NCI-H2029 (cell line): ENCODE results near the gene MMP19.
"Not testable (repeated sequence)": the region's sequence is repeated elsewhere in the genome, so short reads cannot be mapped to it uniquely, and the experiment has no call there.

Source experiments
- DNase-seq: peaks from one replicate; lab custom pipeline; 2025; lab: John Stamatoyannopoulos, UW

Gene MMP19

GRCh38 chr12:55842681-55843429 is at the start of gene MMP19:
Gene MMP19 (minus strand): TSS chr12:55842936. CDS start chr12:55842830, 106 bp downstream.
- DNase-seq: no peak

- no peak for DNase-seq
Measured at GRCh38 chr12:55891310-55891709, 48.6 kb upstream of the MMP19 start.

GRCh38 chr12:55885113-55885512 is 42.4 kb upstream of the MMP19 start:
- no peak for DNase-seq

- DNase-seq: no peak
Measured at GRCh38 chr12:55877824-55878223, 35.1 kb upstream of the MMP19 start.

GRCh38 chr12:55875704-55876467 is 33.1 kb upstream of the MMP19 start:
- no peak for DNase-seq

GRCh38 chr12:55874443-55874842 is 31.7 kb upstream of the MMP19 start:
- DNase-seq: no peak

- DNase-seq: not testable (repeated sequence)
Measured at GRCh38 chr12:55866454-55867004, 23.8 kb upstream of the MMP19 start.

GRCh38 chr12:55865327-55865726 is 22.6 kb upstream of the MMP19 start:
- DNase-seq: no peak

GRCh38 chr12:55862931-55863330 is 20.2 kb upstream of the MMP19 start:
- not testable (repeated sequence) for DNase-seq

- DNase-seq: no peak
Measured at GRCh38 chr12:55862286-55862685, 19.6 kb upstream of the MMP19 start.

- no peak for DNase-seq
Measured at GRCh38 chr12:55861871-55862270, 19.1 kb upstream of the MMP19 start.

GRCh38 chr12:55861396-55861795 is 18.7 kb upstream of the MMP19 start:
- DNase-seq: no peak

- DNase-seq: no peak
Measured at GRCh38 chr12:55852740-55853139, 10.0 kb upstream of the MMP19 start.

GRCh38 chr12:55850893-55851292 is 8.2 kb upstream of the MMP19 start:
- DNase-seq: no peak

GRCh38 chr12:55850401-55850800 is 7.7 kb upstream of the MMP19 start:
- no peak for DNase-seq

- DNase-seq: no peak
Measured at GRCh38 chr12:55849616-55850343, 7.0 kb upstream of the MMP19 start.

GRCh38 chr12:55847603-55848291 is 5.0 kb upstream of the MMP19 start:
- DNase-seq: no peak

GRCh38 chr12:55847033-55847432 is 4.3 kb upstream of the MMP19 start:
- DNase-seq: no peak

GRCh38 chr12:55845785-55846496 is 3.2 kb upstream of the MMP19 start:
- DNase-seq: no peak

GRCh38 chr12:55845361-55845760 is 2.6 kb upstream of the MMP19 start:
- no peak for DNase-seq

GRCh38 chr12:55844961-55845360 is 2.2 kb upstream of the MMP19 start:
- DNase-seq: no peak
